Measurements from ENCODE around the gene PNLIPRP2.

GRCh38 chr10:116686632-116687031 lies 65.9 kb downstream of the PNLIPRP2 start:
- no peak for TF ChIP-seq EZH2 (optimal IDR thresholded peaks at IDR 0.05; ENCODE audit: low read depth, low read length)
- no peak for TF ChIP-seq CTCF (IDR thresholded peaks at IDR 0.05; ENCODE audit: low read length)
